Measurements from ENCODE around the gene GABARAPL1. TPM values are rescaled to one million over a fixed set of nuclear protein-coding genes. Genes with fewer than 3 reads are reported as not detected.

Gene GABARAPL1
- polyA plus RNA-seq (2012; ENCODE audit: insufficient read length, low read depth) = 1.2 TPM

- TF ChIP-seq FOXP2 (optimal IDR thresholded peaks at IDR 0.05; ENCODE audit: borderline replicate concordance, extremely low read depth, extremely low read length, insufficient read depth) (no peak), SIN3A (IDR thresholded peaks at IDR 0.05; ENCODE audit: borderline replicate concordance, insufficient read depth, low read length) (no peak), POLR2AphosphoS5 (IDR thresholded peaks at IDR 0.05; ENCODE audit: low read depth, low read length) (no peak), TAF1 (IDR thresholded peaks at IDR 0.05; ENCODE audit: borderline replicate concordance, insufficient read depth, low read length) (no peak)
- TF ChIP-seq, protein P1, sequence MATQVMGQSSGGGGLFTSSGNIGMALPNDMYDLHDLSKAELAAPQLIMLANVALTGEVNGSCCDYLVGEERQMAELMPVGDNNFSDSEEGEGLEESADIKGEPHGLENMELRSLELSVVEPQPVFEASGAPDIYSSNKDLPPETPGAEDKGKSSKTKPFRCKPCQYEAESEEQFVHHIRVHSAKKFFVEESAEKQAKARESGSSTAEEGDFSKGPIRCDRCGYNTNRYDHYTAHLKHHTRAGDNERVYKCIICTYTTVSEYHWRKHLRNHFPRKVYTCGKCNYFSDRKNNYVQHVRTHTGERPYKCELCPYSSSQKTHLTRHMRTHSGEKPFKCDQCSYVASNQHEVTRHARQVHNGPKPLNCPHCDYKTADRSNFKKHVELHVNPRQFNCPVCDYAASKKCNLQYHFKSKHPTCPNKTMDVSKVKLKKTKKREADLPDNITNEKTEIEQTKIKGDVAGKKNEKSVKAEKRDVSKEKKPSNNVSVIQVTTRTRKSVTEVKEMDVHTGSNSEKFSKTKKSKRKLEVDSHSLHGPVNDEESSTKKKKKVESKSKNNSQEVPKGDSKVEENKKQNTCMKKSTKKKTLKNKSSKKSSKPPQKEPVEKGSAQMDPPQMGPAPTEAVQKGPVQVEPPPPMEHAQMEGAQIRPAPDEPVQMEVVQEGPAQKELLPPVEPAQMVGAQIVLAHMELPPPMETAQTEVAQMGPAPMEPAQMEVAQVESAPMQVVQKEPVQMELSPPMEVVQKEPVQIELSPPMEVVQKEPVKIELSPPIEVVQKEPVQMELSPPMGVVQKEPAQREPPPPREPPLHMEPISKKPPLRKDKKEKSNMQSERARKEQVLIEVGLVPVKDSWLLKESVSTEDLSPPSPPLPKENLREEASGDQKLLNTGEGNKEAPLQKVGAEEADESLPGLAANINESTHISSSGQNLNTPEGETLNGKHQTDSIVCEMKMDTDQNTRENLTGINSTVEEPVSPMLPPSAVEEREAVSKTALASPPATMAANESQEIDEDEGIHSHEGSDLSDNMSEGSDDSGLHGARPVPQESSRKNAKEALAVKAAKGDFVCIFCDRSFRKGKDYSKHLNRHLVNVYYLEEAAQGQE (IDR thresholded peaks at IDR 0.05; ENCODE audit: insufficient read depth in 1 of 2, low read depth in 2 of 2, low read length in 2 of 2) = no peak
Observed at GRCh38 chr12:10212739-10213131, at the start of gene GABARAPL1. TSS of gene GABARAPL1 (plus strand) at chr12:10212877. CDS start at chr12:10213130, 253 bp downstream.

DNA sequence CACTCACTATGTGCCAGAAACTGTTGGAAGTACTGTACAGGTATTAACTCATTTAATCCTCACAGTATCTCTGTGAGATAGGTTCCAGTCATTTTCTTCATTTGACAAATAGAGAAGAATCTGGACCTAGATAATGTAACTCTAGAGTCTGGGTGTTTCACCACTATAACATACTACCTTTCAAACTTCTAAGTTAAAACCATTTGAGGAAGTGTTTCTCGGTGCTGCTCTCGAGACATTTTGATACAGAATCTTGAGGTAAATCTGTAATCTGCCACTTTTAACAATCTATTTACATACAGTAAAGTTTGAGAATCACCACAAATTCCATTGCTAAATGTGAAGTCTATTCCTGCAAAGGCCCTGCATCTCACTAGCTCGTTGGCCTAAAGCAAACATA is 49.6 kb upstream of the GABARAPL1 start:
- TF ChIP-seq SIN3A (IDR thresholded peaks at IDR 0.05; ENCODE audit: borderline replicate concordance, insufficient read depth, low read length) = no peak
- no peak for TF ChIP-seq FOXP2 (optimal IDR thresholded peaks at IDR 0.05; ENCODE audit: borderline replicate concordance, extremely low read depth, extremely low read length, insufficient read depth)
- no peak for TF ChIP-seq POLR2AphosphoS5 (IDR thresholded peaks at IDR 0.05; ENCODE audit: low read depth, low read length)
- TF ChIP-seq, protein P1 (IDR thresholded peaks at IDR 0.05; ENCODE audit: insufficient read depth in 1 of 2, low read depth in 2 of 2, low read length in 2 of 2) = no peak
- no peak for TF ChIP-seq TAF1 (IDR thresholded peaks at IDR 0.05; ENCODE audit: borderline replicate concordance, insufficient read depth, low read length)

DNA sequence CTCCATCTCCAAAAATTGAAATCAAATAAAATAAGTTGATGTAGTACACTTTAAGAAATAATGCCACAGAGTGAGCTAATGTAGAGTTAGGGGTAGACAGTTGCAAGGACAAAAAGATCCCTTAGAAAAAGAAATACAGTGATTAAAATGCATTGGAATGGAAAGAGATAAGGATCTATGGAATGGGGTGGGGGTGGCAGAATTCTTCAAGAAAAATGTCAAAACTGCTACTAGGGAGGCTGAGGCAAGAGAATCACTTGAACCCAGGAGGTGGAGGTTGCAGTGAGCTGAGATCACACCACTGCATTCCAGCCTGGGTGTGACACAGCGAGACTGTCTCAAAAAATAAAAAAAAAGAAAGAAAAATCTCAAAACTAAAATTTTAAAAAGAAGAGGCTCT is 47.3 kb upstream of the GABARAPL1 start:
- TF ChIP-seq POLR2AphosphoS5 (IDR thresholded peaks at IDR 0.05; ENCODE audit: low read depth, low read length) (no peak), TAF1 (IDR thresholded peaks at IDR 0.05; ENCODE audit: borderline replicate concordance, insufficient read depth, low read length) (no peak)

GRCh38 chr12:10167599-10167998 is 45.1 kb upstream of the GABARAPL1 start:
- TF ChIP-seq FOXP2 (optimal IDR thresholded peaks at IDR 0.05; ENCODE audit: borderline replicate concordance, extremely low read depth, extremely low read length, insufficient read depth) (no peak), TAF1 (IDR thresholded peaks at IDR 0.05; ENCODE audit: borderline replicate concordance, insufficient read depth, low read length) (no peak), SIN3A (IDR thresholded peaks at IDR 0.05; ENCODE audit: borderline replicate concordance, insufficient read depth, low read length) (no peak), POLR2AphosphoS5 (IDR thresholded peaks at IDR 0.05; ENCODE audit: low read depth, low read length) (no peak)
- TF ChIP-seq, protein P1 (IDR thresholded peaks at IDR 0.05; ENCODE audit: insufficient read depth in 1 of 2, low read depth in 2 of 2, low read length in 2 of 2) = no peak

DNA sequence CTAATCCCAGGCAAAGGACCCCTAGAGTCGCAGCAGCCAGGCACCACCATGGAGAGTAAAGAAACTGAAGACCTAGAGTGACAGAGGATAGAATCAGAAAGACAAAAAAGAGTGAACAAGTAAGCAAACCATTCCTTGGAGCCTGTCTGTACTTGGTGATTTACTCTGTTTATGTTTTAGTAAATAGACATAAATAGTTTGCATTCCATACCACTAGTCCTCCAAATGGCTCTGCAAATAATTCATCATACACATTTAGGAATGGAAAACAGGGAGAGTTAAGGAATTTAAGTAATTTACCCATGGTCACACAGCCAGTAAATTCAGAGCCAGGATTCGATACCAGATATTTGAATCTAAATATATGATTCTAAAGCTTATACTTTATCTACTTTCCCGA is 43.6 kb upstream of the GABARAPL1 start:
- TF ChIP-seq, protein P1 (IDR thresholded peaks at IDR 0.05; ENCODE audit: insufficient read depth in 1 of 2, low read depth in 2 of 2, low read length in 2 of 2) = no peak

All from PFSK-1 (cell line).